Globus pallidus (tissue), 1 donor: ENCODE results near the gene ARHGAP6.

Source experiments
- DNase-seq: peaks from one replicate; pipeline ENCODE4 v3.0.0-alpha.2; 2015; ENCODE audit warnings: low spot score

Gene ARHGAP6

GRCh38 chrX:11461201-11462001 is 204.3 kb downstream of the ARHGAP6 start:
- no peak for DNase-seq

GRCh38 chrX:11460347-11460746 is 205.4 kb downstream of the ARHGAP6 start:
- DNase-seq, result no peak

GRCh38 chrX:11458170-11458569 is 207.6 kb downstream of the ARHGAP6 start:
- DNase-seq, result no peak

GRCh38 chrX:11451151-11451550 is 214.6 kb downstream of the ARHGAP6 start:
- DNase-seq, result no peak

- DNase-seq, result no peak
Observed at GRCh38 chrX:11450354-11450753, 215.4 kb downstream of the ARHGAP6 start.

- no peak for DNase-seq
Observed at GRCh38 chrX:11449613-11450012, 216.1 kb downstream of the ARHGAP6 start.

- no peak for DNase-seq
Observed at GRCh38 chrX:11447418-11447817, 218.3 kb downstream of the ARHGAP6 start.

- no peak for DNase-seq
Observed at GRCh38 chrX:11446949-11447348, 218.8 kb downstream of the ARHGAP6 start.

- no peak for DNase-seq
Observed at GRCh38 chrX:11446336-11446735, 219.4 kb downstream of the ARHGAP6 start.

- DNase-seq, result no peak
Observed at GRCh38 chrX:11445540-11445939, 220.2 kb downstream of the ARHGAP6 start.

GRCh38 chrX:11444052-11444451 is 221.7 kb downstream of the ARHGAP6 start:
- DNase-seq, result no peak

- DNase-seq, result no peak
Observed at GRCh38 chrX:11439846-11440245, 225.9 kb downstream of the ARHGAP6 start.

- DNase-seq, result no peak
Observed at GRCh38 chrX:11438767-11439166, 227.0 kb downstream of the ARHGAP6 start.

GRCh38 chrX:11438380-11438723 is 227.4 kb downstream of the ARHGAP6 start:
- no peak for DNase-seq

- no peak for DNase-seq
Observed at GRCh38 chrX:11437642-11438379, 227.9 kb downstream of the ARHGAP6 start.

- no peak for DNase-seq
Observed at GRCh38 chrX:11435568-11435967, 230.2 kb downstream of the ARHGAP6 start.

GRCh38 chrX:11434607-11435006 is 231.1 kb downstream of the ARHGAP6 start:
- DNase-seq, result no peak

GRCh38 chrX:11431786-11432185 is 233.9 kb downstream of the ARHGAP6 start:
- DNase-seq, result no peak

- DNase-seq, result no peak
Observed at GRCh38 chrX:11430271-11430670, 235.4 kb downstream of the ARHGAP6 start.

- no peak for DNase-seq
Observed at GRCh38 chrX:11429538-11430085, 236.1 kb downstream of the ARHGAP6 start.

- no peak for DNase-seq
Observed at GRCh38 chrX:11427453-11428071, 238.2 kb downstream of the ARHGAP6 start.

GRCh38 chrX:11426712-11427452 is 238.8 kb downstream of the ARHGAP6 start:
- DNase-seq, result no peak
